Suprapubic skin (tissue), 4 donors: ENCODE measurements around the gene DUSP18. TPM values are rescaled to one million over a fixed set of nuclear protein-coding genes. Genes with fewer than 3 reads are reported as not detected.
"Not testable (repeated sequence)": the region's sequence is repeated elsewhere in the genome, so short reads cannot be mapped to it uniquely, and the experiment has no call there.

Source experiments
- DNase-seq, 2 donors: peaks; one replicate each; pipeline ENCODE4 v3.0.0-alpha.2; 2019; ENCODE audit warnings: low spot score in 2 of 2
- H3K27ac ChIP-seq: fragments of 200-600 bp; sonication (generic); one replicate; pipeline ENCODE4 v1.5.1; 2019
- H3K27me3 ChIP-seq: fragments of 200-600 bp; sonication (generic); one replicate; pipeline ENCODE4 v1.5.1; 2019
- H3K36me3 ChIP-seq: fragments of 200-600 bp; sonication (generic); one replicate; pipeline ENCODE4 v1.5.1; 2019
- H3K4me1 ChIP-seq: fragments of 200-600 bp; sonication (generic); one replicate; pipeline ENCODE4 v1.5.1; 2019
- H3K4me3 ChIP-seq: fragments of 200-600 bp; sonication (generic); one replicate; pipeline ENCODE4 v1.5.1; 2019; ENCODE audit warnings: mild to moderate bottlenecking
- H3K9me3 ChIP-seq: fragments of 200-600 bp; sonication (generic); one replicate; pipeline ENCODE4 v1.5.1; 2019
- EP300 ChIP-seq: sonication (generic); formaldehyde crosslinking; IDR thresholded peaks from one replicate; pipeline ENCODE4 v1.6.1; 2017; ENCODE audit warnings: antibody characterized with exemption
- POLR2A ChIP-seq, 2 donors: fragments of 450-650 bp; IDR thresholded peaks; one replicate each; pipeline ENCODE4 v1.6.1; 2017; ENCODE audit warnings: antibody characterized with exemption in 2 of 2, mild to moderate bottlenecking in 2 of 2, moderate library complexity in 2 of 2
- POLR2AphosphoS5 ChIP-seq, 3 donors: sonication (generic); formaldehyde crosslinking; IDR thresholded peaks; one replicate each; pipeline ENCODE4 v1.6.1; 2017; ENCODE audit warnings: antibody characterized with exemption in 3 of 3
- WGBS: methylation state at CpG from one replicate; pipeline ENCODE4 v1.1.5; 2018; 5-methylcytosine and 5-hydroxymethylcytosine counted together
- total RNA-seq, 4 donors: library from RNA; depleted of rRNA; stranded (reverse); fragments of >200 nt; gene quantifications; one replicate each; pipeline ENCODE4 v1.1.0, GENCODE V29; 2016
- TF ChIP-seq, protein P1 (sequence below), 2 donors: fragments of 200-600 bp in 1 of 2; fragments of 450-650 bp in 1 of 2; sonication (generic) in 1 of 2; IDR thresholded peaks; one replicate each; pipeline ENCODE4 v1.5.1; 2016 to 2019; ENCODE audit warnings: antibody characterized with exemption in 2 of 2, mild to moderate bottlenecking in 1 of 2, moderate library complexity in 1 of 2

Gene DUSP18
- total RNA-seq, 4 donors from 2014 or later = 14.2 to 20.4 (median 16.5) TPM

DNA sequence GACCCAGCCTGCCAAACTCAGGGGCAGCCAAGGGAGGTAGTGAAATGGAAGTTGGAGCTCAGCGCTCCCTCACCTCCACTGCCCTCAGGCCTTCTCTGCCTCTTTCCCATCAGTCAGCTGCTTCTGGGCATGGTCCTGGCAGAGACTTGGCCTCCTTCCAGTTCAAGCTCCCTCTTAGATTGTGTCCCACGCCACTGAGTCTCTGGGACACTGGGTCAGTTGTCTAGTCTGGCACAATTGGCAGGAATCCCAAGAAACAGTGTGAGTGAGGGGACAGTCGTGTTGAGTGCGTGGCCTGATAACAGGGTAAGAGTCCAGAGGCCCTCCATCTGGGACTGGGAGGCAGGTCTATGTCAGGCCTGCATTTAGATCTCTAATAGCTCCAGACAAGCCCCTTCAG, 39.2 kb downstream of the DUSP18 start:
- no peaks in the 10 kb centered on the region for H3K9me3 ChIP-seq
- 86% methylated on average over 4 of the region's 4 CpGs for WGBS
- no peak overlapping the region for H3K27ac ChIP-seq
- H3K27me3 ChIP-seq = no peaks in the 10 kb centered on the region
- TF ChIP-seq EP300 (no peak), POLR2AphosphoS5 (IDR thresholded peaks at IDR 0.05) (no peak), POLR2A (IDR thresholded peaks at IDR 0.05) (no peak)
- TF ChIP-seq, protein P1, sequence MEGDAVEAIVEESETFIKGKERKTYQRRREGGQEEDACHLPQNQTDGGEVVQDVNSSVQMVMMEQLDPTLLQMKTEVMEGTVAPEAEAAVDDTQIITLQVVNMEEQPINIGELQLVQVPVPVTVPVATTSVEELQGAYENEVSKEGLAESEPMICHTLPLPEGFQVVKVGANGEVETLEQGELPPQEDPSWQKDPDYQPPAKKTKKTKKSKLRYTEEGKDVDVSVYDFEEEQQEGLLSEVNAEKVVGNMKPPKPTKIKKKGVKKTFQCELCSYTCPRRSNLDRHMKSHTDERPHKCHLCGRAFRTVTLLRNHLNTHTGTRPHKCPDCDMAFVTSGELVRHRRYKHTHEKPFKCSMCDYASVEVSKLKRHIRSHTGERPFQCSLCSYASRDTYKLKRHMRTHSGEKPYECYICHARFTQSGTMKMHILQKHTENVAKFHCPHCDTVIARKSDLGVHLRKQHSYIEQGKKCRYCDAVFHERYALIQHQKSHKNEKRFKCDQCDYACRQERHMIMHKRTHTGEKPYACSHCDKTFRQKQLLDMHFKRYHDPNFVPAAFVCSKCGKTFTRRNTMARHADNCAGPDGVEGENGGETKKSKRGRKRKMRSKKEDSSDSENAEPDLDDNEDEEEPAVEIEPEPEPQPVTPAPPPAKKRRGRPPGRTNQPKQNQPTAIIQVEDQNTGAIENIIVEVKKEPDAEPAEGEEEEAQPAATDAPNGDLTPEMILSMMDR (IDR thresholded peaks at IDR 0.05) = no peak
- H3K4me3 ChIP-seq = no peak overlapping the region
- no peaks in the 10 kb centered on the region for H3K4me1 ChIP-seq
- no peaks in the 10 kb centered on the region for H3K36me3 ChIP-seq
- DNase-seq = no peak

DNA sequence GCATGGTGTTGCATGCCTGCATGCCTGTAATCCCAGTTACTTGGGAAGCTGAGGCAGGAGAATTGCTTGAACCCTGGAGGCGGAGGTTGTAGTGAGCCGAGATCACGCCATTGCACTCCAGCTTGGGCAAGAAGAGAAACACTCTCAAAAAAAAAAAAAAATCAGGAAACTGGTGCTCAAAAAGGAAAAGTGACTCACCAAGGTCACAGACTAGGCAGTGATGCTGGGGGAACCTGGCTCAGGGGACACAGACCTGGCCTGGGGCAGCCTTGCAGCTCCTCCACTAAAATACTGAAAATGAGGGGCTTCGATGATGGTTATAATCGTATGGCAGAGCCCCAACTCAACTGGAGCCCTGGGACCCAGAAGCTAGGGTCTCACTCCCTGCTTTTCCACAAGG, 40.2 kb downstream of the DUSP18 start:
- DNase-seq = no peak
- Histone ChIP-seq H3K27ac (no peak overlapping the region), H3K9me3 (no peaks in the 10 kb centered on the region), H3K27me3 (no peaks in the 10 kb centered on the region), H3K4me1 (no peaks in the 10 kb centered on the region), H3K4me3 (no peak overlapping the region), H3K36me3 (no peaks in the 10 kb centered on the region)
- TF ChIP-seq POLR2AphosphoS5 (IDR thresholded peaks at IDR 0.05) = no peak
- no peak for TF ChIP-seq EP300
- no peak for TF ChIP-seq POLR2A (IDR thresholded peaks at IDR 0.05)
- TF ChIP-seq, protein P1 (IDR thresholded peaks at IDR 0.05) = no peak
- WGBS = 76% methylated on average over 5 of the region's 5 CpGs

DNA sequence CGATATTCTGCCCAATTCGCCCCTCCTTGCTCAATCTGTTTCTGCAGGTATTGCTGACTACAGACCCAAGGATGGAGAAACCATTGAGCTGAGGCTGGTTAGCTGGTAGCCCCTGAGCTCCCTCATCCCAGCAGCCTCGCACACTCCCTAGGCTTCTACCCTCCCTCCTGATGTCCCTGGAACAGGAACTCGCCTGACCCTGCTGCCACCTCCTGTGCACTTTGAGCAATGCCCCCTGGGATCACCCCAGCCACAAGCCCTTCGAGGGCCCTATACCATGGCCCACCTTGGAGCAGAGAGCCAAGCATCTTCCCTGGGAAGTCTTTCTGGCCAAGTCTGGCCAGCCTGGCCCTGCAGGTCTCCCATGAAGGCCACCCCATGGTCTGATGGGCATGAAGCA, 41.3 kb downstream of the DUSP18 start:
- no peaks in the 10 kb centered on the region for H3K9me3 ChIP-seq
- TF ChIP-seq EP300 (no peak), POLR2A (IDR thresholded peaks at IDR 0.05) (no peak), POLR2AphosphoS5 (IDR thresholded peaks at IDR 0.05) (no peak)
- TF ChIP-seq, protein P1 (IDR thresholded peaks at IDR 0.05) = no peak
- H3K4me1 ChIP-seq = no peaks in the 10 kb centered on the region
- H3K36me3 ChIP-seq = no peaks in the 10 kb centered on the region
- H3K27ac ChIP-seq = no peak overlapping the region
- H3K27me3 ChIP-seq = no peaks in the 10 kb centered on the region
- WGBS = 88% methylated on average over 5 of the region's 5 CpGs
- no peak overlapping the region for H3K4me3 ChIP-seq
- no peak for DNase-seq

DNA sequence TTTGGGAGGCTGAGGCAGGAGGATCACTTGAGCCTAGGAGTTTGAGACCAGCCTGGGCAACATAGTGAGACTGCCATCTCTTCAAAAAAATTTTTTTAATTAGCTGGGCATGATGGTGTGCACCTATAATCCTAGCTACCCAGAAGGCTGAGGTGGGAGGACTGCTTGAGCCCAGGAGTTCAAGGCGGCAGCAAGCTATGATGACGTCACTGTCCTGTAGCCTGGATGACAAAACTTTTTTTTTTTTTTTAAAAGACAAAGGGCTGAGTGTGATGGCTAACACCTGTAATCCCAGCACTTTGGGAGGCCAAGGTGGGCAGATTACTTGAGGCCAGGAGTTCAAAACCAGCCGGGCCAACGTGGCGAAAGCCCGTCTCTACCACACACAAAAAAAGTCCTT, 47.8 kb downstream of the DUSP18 start:
- not testable (repeated sequence) for H3K27me3 ChIP-seq, H3K4me3 ChIP-seq, DNase-seq, H3K27ac ChIP-seq, H3K4me1 ChIP-seq, H3K9me3 ChIP-seq
- H3K36me3 ChIP-seq = peaks cover 31% of the 10 kb centered on the region
- 96% methylated on average over 6 of the region's 6 CpGs for WGBS

DNA sequence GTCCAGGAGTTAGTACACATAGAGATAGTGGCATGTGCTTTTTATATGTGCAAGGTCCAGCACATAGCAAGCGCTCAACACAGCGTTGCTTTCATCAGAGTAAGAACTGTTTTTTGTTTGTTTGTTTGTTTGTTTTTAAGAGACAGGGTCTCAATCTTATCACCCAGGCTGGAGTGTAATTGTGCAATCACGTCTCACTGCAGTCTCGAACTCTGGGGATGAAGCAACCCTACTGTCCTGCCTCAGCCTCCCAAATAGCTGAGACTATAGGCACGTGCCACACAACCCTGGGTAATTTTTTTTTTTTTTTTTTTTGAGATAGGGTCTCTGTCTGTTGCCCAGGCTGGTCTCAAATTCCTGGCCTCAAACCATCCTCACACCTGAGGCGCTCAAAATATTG, 49.9 kb downstream of the DUSP18 start:
- no peak overlapping the region for H3K27ac ChIP-seq
- no peak for DNase-seq
- H3K4me3 ChIP-seq = no peak overlapping the region
- TF ChIP-seq EP300 = no peak
- no peak for TF ChIP-seq POLR2AphosphoS5 (IDR thresholded peaks at IDR 0.05)
- H3K9me3 ChIP-seq = no peaks in the 10 kb centered on the region
- no peaks in the 10 kb centered on the region for H3K4me1 ChIP-seq
- WGBS = 83% methylated on average over 6 of the region's 6 CpGs
- peaks cover 45% of the 10 kb centered on the region for H3K36me3 ChIP-seq
- no peaks in the 10 kb centered on the region for H3K27me3 ChIP-seq

DNA sequence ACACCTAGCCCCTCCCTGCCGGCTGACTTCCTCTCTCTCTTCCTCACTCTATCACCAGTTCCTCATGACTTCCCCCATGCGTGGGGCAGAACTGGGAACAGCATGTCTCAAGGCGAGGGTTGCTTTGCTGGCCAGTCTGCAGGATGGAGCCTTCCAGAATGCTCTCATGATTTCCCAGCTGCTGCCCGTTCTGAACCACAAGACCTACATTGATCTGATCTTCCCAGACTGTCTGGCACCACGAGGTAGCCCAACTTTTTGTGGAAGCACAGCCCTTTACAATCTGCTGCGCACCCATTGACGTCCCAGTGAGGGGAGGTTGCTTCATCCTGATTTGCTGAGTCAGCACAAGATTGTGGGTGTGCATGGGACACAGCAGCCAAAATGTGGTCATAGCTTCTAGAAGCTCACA, 52.1 kb downstream of the DUSP18 start:
- 87% methylated on average over 6 of the region's 7 CpGs for WGBS
- Histone ChIP-seq H3K36me3 (peaks cover 53% of the 10 kb centered on the region), H3K27me3 (no peaks in the 10 kb centered on the region), H3K4me1 (no peaks in the 10 kb centered on the region), H3K9me3 (no peaks in the 10 kb centered on the region), H3K27ac (no peak overlapping the region), H3K4me3 (no peak overlapping the region)
- TF ChIP-seq POLR2AphosphoS5 (IDR thresholded peaks at IDR 0.05) (no peak), EP300 (no peak)
- DNase-seq = no peak

DNA sequence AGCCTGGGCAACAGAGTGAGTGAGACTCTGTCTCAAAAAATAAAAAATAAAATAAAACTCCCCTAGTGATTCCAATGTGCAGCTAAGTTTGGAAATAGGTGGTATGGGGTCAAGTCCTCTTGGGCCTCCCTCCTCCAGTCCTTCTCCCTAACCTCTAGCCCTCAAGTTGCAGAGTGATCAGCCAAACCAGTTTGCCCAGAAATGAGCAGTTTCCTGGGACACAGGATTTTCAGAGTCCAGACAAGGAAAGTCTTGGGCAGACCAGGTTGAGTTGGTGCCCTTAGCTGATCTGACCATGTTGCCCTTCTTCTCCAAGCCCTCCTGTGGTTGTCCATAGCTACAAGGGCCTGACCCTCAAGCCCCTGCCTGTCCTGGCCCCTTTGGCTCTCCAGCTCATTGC, 52.8 kb downstream of the DUSP18 start:
- Histone ChIP-seq H3K4me3 (no peak overlapping the region), H3K9me3 (no peaks in the 10 kb centered on the region), H3K27ac (no peak overlapping the region), H3K27me3 (no peaks in the 10 kb centered on the region), H3K36me3 (peaks cover 47% of the 10 kb centered on the region), H3K4me1 (peaks cover 3% of the 10 kb centered on the region)
- no peak for TF ChIP-seq EP300
- TF ChIP-seq, protein P1 (IDR thresholded peaks at IDR 0.05) = no peak
- DNase-seq = no peak
